GM08714 (cell line): ENCODE measurements around the gene ITGAV.

Experiments used
- H3K4me3 ChIP-seq: fragments of 200-500 bp; sonication (Bioruptor generic); 2 replicates; pipeline ENCODE4 v1.5.1; 2014; ENCODE audit warnings: mild to moderate bottlenecking, low read length, inconsistent platforms
- ZNF274 ChIP-seq: IDR thresholded peaks from 2 replicates; pipeline ENCODE4 v1.6.1; 2012; ENCODE audit warnings: mild to moderate bottlenecking, low read depth, low read length

ITGAV gene

GRCh38 chr2:186644791-186645190 lies 54.9 kb downstream of the ITGAV start:
- no peak overlapping the region for H3K4me3 ChIP-seq
- no peak for TF ChIP-seq ZNF274

- no peak overlapping the region for H3K4me3 ChIP-seq
- TF ChIP-seq ZNF274: no peak
Measured at GRCh38 chr2:186645999-186646398, 56.1 kb downstream of the ITGAV start.

- H3K4me3 ChIP-seq: no peak overlapping the region
- no peak for TF ChIP-seq ZNF274
Measured at GRCh38 chr2:186648130-186648529, 58.3 kb downstream of the ITGAV start.

GRCh38 chr2:186653511-186653910 lies 63.7 kb downstream of the ITGAV start:
- TF ChIP-seq ZNF274: no peak
- no peak overlapping the region for H3K4me3 ChIP-seq

- no peak overlapping the region for H3K4me3 ChIP-seq
- no peak for TF ChIP-seq ZNF274
Measured at GRCh38 chr2:186659383-186659782, 69.5 kb downstream of the ITGAV start.

- H3K4me3 ChIP-seq: no peak overlapping the region
- no peak for TF ChIP-seq ZNF274
Measured at GRCh38 chr2:186664385-186665043, 74.7 kb downstream of the ITGAV start.

GRCh38 chr2:186669146-186669545 lies 79.3 kb downstream of the ITGAV start:
- no peak for TF ChIP-seq ZNF274

GRCh38 chr2:186670831-186671230 lies 81.0 kb downstream of the ITGAV start:
- no peak for TF ChIP-seq ZNF274
- H3K4me3 ChIP-seq: no peak overlapping the region

More at GRCh38 chr2:186669146-186669545, 79.3 kb downstream of the ITGAV start:
- H3K4me3 ChIP-seq: no peak overlapping the region

GRCh38 chr2:186675380-186675779 lies 85.5 kb downstream of the ITGAV start:
- no peak overlapping the region for H3K4me3 ChIP-seq
- no peak for TF ChIP-seq ZNF274

- no peak for TF ChIP-seq ZNF274
- H3K4me3 ChIP-seq: no peak overlapping the region
Measured at GRCh38 chr2:186683341-186683740, 93.5 kb downstream of the ITGAV start.

- no peak for TF ChIP-seq ZNF274
- no peak overlapping the region for H3K4me3 ChIP-seq
Measured at GRCh38 chr2:186687807-186688211, 98.0 kb downstream of the ITGAV start.

- no peak for TF ChIP-seq ZNF274
- no peak overlapping the region for H3K4me3 ChIP-seq
Measured at GRCh38 chr2:186688813-186689212, 99.0 kb downstream of the ITGAV start.

- no peak overlapping the region for H3K4me3 ChIP-seq
- no peak for TF ChIP-seq ZNF274
Measured at GRCh38 chr2:186690786-186691185, 100.9 kb downstream of the ITGAV start.

GRCh38 chr2:186691231-186691630 lies 101.4 kb downstream of the ITGAV start:
- no peak for TF ChIP-seq ZNF274
- H3K4me3 ChIP-seq: no peak overlapping the region

GRCh38 chr2:186691900-186692299 lies 102.0 kb downstream of the ITGAV start:
- H3K4me3 ChIP-seq: no peak overlapping the region
- TF ChIP-seq ZNF274: no peak

GRCh38 chr2:186693446-186693832 lies 103.6 kb downstream of the ITGAV start:
- H3K4me3 ChIP-seq: peak overlapping the region; percentile 67
- no peak for TF ChIP-seq ZNF274
